Esophagus squamous epithelium (tissue), 4 donors: ENCODE results near the gene TP53I11.

ENCODE experiments used
- POLR2A ChIP-seq, 4 donors: fragments of 450-650 bp; IDR thresholded peaks; one replicate each; pipeline ENCODE4 v1.6.1; 2017; ENCODE audit warnings: antibody characterized with exemption in 4 of 4, mild to moderate bottlenecking in 4 of 4, moderate library complexity in 3 of 4
- TF ChIP-seq, protein P1 (sequence below), 6 experiments: fragments of 450-650 bp in 4 of 6; fragments of 200-600 bp in 2 of 6; sonication (generic) in 2 of 6; IDR thresholded peaks; one replicate each; pipeline ENCODE4 v1.5.1; 2016 to 2019; ENCODE audit warnings: antibody characterized with exemption in 6 of 6, mild to moderate bottlenecking in 4 of 6, moderate library complexity in 4 of 6

DNA sequence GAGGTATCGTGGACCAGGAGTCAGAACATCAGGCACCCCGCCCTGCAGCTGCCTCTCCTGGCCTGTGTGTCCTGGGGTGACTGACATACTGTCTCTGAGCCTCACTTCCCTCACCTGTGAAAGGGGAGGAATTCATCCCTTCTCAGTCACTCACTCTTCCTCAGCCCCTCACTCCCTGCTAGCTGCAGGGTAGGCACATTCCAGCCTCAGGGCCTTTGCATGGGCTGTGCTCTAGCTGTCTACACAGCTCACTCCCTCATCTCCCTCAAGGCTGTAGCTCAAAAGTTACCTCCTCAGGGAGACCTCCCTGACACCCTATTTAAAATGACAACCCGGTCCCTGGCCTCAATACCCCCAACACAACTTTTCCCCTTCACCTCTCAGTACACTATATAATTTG lies 2.5 kb downstream of the TP53I11 start:
- TF ChIP-seq, protein P1, sequence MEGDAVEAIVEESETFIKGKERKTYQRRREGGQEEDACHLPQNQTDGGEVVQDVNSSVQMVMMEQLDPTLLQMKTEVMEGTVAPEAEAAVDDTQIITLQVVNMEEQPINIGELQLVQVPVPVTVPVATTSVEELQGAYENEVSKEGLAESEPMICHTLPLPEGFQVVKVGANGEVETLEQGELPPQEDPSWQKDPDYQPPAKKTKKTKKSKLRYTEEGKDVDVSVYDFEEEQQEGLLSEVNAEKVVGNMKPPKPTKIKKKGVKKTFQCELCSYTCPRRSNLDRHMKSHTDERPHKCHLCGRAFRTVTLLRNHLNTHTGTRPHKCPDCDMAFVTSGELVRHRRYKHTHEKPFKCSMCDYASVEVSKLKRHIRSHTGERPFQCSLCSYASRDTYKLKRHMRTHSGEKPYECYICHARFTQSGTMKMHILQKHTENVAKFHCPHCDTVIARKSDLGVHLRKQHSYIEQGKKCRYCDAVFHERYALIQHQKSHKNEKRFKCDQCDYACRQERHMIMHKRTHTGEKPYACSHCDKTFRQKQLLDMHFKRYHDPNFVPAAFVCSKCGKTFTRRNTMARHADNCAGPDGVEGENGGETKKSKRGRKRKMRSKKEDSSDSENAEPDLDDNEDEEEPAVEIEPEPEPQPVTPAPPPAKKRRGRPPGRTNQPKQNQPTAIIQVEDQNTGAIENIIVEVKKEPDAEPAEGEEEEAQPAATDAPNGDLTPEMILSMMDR (IDR thresholded peaks at IDR 0.05): no peak
- no peak for TF ChIP-seq POLR2A (IDR thresholded peaks at IDR 0.05)
